HepG2 (cell line): ENCODE results near the gene STPG4. TPM values are rescaled to one million over a fixed set of nuclear protein-coding genes. Genes with fewer than 3 reads are reported as not detected.

ENCODE experiments used
- ATAC-seq: fragments of 200-7000 bp; cut with Tn5 transposase; 3 replicates; pipeline ENCODE4 v1.9.1; 2020; ENCODE audit warnings: mild to moderate bottlenecking, moderate library complexity
- BruUV-seq: library from RNA; stranded (reverse); fragments of 400-500 nt; replicated peaks from 2 replicates; lab custom pipeline; 2021; lab: Mats Ljungman, UMichigan
- CTCF ChIA-PET: fragments of 300-600 bp; formaldehyde crosslinking; extraction: SDS; loops from one replicate; lab custom pipeline; 2021; ENCODE audit warnings: low total read pairs, inconsistent platforms, low intra/inter-chr PET ratio; lab: Yijun Ruan, JAX
- POLR2A ChIA-PET: fragments of 350-600 bp; sonication (Branson Sonifier 250); formaldehyde crosslinking; loops from one replicate; lab custom pipeline; 2020; ENCODE audit warnings: antibody characterized with exemption, inconsistent platforms; lab: Yijun Ruan, JAX
- DNase-seq: peaks from one replicate; pipeline ENCODE4 v3.0.0-alpha.2; 2015; ENCODE audit warnings: low spot score
- FAIRE-seq: peaks from 3 replicates; lab custom pipeline; 2011; peaks lifted over from hg19 to GRCh38; lab: Jason Lieb, UNC
- H2AFZ ChIP-seq: one replicate; pipeline ENCODE4 v1.6.1; 2011; ENCODE audit warnings: low read length, inconsistent platforms
- H3K27ac ChIP-seq: fragments of 300-600 bp; 3 replicates; pipeline ENCODE4 v1.8.0; 2011; ENCODE audit warnings: mixed run types, mild to moderate bottlenecking, mixed read lengths, low read length, inconsistent platforms; ENCODE audit not compliant: insufficient read depth; ENCODE audit errors: extremely low read length
- H3K27me3 ChIP-seq, 2 experiments: fragments of 200-600 bp in 1 of 2; 2 replicates in 1 of 2; 3 replicates in 1 of 2; pipeline versions ENCODE4 v1.6.0 to v1.8.0; 2011; ENCODE audit warnings: low read length in 2 of 2, mild to moderate bottlenecking in 2 of 2, moderate library complexity in 2 of 2, inconsistent platforms in 1 of 2; ENCODE audit not compliant: insufficient read depth in 2 of 2, control insufficient read depth in 1 of 2
- H3K36me3 ChIP-seq, 2 experiments: fragments of 200-600 bp in 1 of 2; replicated peaks in 1 of 2; 2 replicates in 1 of 2; 3 replicates in 1 of 2; pipeline versions ENCODE4 v1.5.1 to v1.8.0; 2011; ENCODE audit warnings: low read length in 2 of 2, inconsistent platforms in 1 of 2; ENCODE audit not compliant: insufficient read depth in 2 of 2, control insufficient read depth in 1 of 2
- H3K4me1 ChIP-seq: 2 replicates; pipeline ENCODE4 v1.5.1; 2012; ENCODE audit warnings: low read length, inconsistent platforms; ENCODE audit not compliant: insufficient read depth
- H3K4me2 ChIP-seq: 2 replicates; pipeline ENCODE4 v1.6.0; 2011; ENCODE audit warnings: low read depth, low read length, inconsistent platforms
- H3K4me3 ChIP-seq, 3 experiments: fragments of 200-600 bp in 1 of 3; sonication (generic), shearing (Covaris generic) in 1 of 3; replicated peaks in 1 of 3; 2 replicates each; pipeline ENCODE4 v1.5.1; 2011 to 2016; ENCODE audit warnings: low read length in 3 of 3, inconsistent platforms in 2 of 3, low read depth in 2 of 3, mild to moderate bottlenecking in 2 of 3, control low read depth in 1 of 3, mixed read lengths in 1 of 3; ENCODE audit not compliant: insufficient read depth in 1 of 3
- H3K79me2 ChIP-seq: one replicate; pipeline ENCODE4 v1.6.1; 2011; ENCODE audit warnings: low read length, inconsistent platforms; ENCODE audit not compliant: insufficient read depth
- H3K9ac ChIP-seq: 2 replicates; pipeline ENCODE4 v1.6.0; 2011; ENCODE audit warnings: mild to moderate bottlenecking, low read depth, low read length, inconsistent platforms; ENCODE audit not compliant: insufficient read depth
- H3K9me3 ChIP-seq: 2 replicates; pipeline ENCODE4 v1.5.1; 2012; ENCODE audit warnings: mild to moderate bottlenecking, low read length
- H4K20me1 ChIP-seq: 2 replicates; pipeline ENCODE4 v1.6.0; 2011; ENCODE audit warnings: inconsistent platforms, mild to moderate bottlenecking, low read length, moderate library complexity; ENCODE audit not compliant: insufficient read depth
- CBFB ChIP-seq: sonication (generic); formaldehyde crosslinking; IDR thresholded peaks from 2 replicates; pipeline ENCODE4 v1.4.0; 2020; ENCODE audit warnings: missing genetic modification reagents
- CCAR2 ChIP-seq: fragments of 200-400 bp; formaldehyde crosslinking; optimal IDR thresholded peaks from 2 replicates; pipeline ENCODE3; 2018; ENCODE audit warnings: low read depth, mild to moderate bottlenecking, low read length, moderate library complexity
- E2F5 ChIP-seq: sonication (generic); formaldehyde crosslinking; conservative IDR thresholded peaks from 2 replicates; pipeline ENCODE4 v1.4.0; 2020; ENCODE audit warnings: missing genetic modification reagents
- HDAC1 ChIP-seq: sonication (generic); formaldehyde crosslinking; IDR thresholded peaks from 2 replicates; pipeline ENCODE4 v1.5.1; 2020; ENCODE audit warnings: mild to moderate bottlenecking, missing genetic modification reagents
- HNRNPL ChIP-seq: fragments of 200-400 bp; formaldehyde crosslinking; IDR thresholded peaks from 2 replicates; pipeline ENCODE4 v1.6.1; 2017; ENCODE audit warnings: mild to moderate bottlenecking, low read depth, low read length
- KDM4B ChIP-seq: sonication (generic); formaldehyde crosslinking; IDR thresholded peaks from 2 replicates; pipeline ENCODE4 v1.4.0; 2020; ENCODE audit warnings: missing genetic modification reagents
- MAZ ChIP-seq, 2 experiments: sonication (generic) in 1 of 2; formaldehyde crosslinking in 1 of 2; IDR thresholded peaks; 2 replicates each; pipeline versions ENCODE4 v1.5.0 to v1.6.1; 2012 to 2020; ENCODE audit warnings: low read depth in 2 of 2, mild to moderate bottlenecking in 2 of 2, borderline replicate concordance in 1 of 2, improper control_type of control experiment in 1 of 2, low read length in 1 of 2, missing genetic modification reagents in 1 of 2, moderate library complexity in 1 of 2
- MXD1 ChIP-seq: sonication (generic); formaldehyde crosslinking; IDR thresholded peaks from 2 replicates; pipeline ENCODE4 v1.4.0; 2020; ENCODE audit warnings: mild to moderate bottlenecking, missing genetic modification reagents
- NFE2 ChIP-seq: sonication (generic); formaldehyde crosslinking; IDR thresholded peaks from 2 replicates; pipeline ENCODE4 v1.4.0; 2020; ENCODE audit warnings: missing genetic modification reagents
- SNAPC2 ChIP-seq: sonication (generic); formaldehyde crosslinking; IDR thresholded peaks from 2 replicates; pipeline ENCODE4 v1.8.1; 2022; ENCODE audit warnings: mild to moderate bottlenecking, missing genetic modification reagents
- SSRP1 ChIP-seq: IDR thresholded peaks from 2 replicates; pipeline ENCODE4 v1.6.1; 2016; ENCODE audit warnings: control low read depth
- TFAP4 ChIP-seq: sonication (generic); IDR thresholded peaks from 2 replicates; pipeline ENCODE4 v1.6.1; 2016; ENCODE audit warnings: low read depth, borderline replicate concordance
- ZBTB7B ChIP-seq: sonication (generic); formaldehyde crosslinking; IDR thresholded peaks from 2 replicates; pipeline ENCODE4 v1.4.0; 2020; ENCODE audit warnings: missing genetic modification reagents
- ZNF180 ChIP-seq: sonication (generic); formaldehyde crosslinking; IDR thresholded peaks from 2 replicates; pipeline ENCODE4 v1.4.0; 2020; ENCODE audit warnings: low read depth, missing genetic modification reagents, borderline replicate concordance
- ZNF263 ChIP-seq: sonication (generic); formaldehyde crosslinking; IDR thresholded peaks from 2 replicates; pipeline ENCODE4 v1.4.0; 2020; ENCODE audit warnings: missing genetic modification reagents
- ZNF292 ChIP-seq: sonication (generic); formaldehyde crosslinking; IDR thresholded peaks from 2 replicates; pipeline ENCODE4 v1.8.1; 2022; ENCODE audit warnings: mild to moderate bottlenecking, low read depth, missing genetic modification reagents, borderline replicate concordance
- ZNF567 ChIP-seq: sonication (generic); formaldehyde crosslinking; IDR thresholded peaks from 2 replicates; pipeline ENCODE4 v1.8.1; 2023; ENCODE audit warnings: mild to moderate bottlenecking, missing genetic modification reagents, borderline replicate concordance
- ZNF605 ChIP-seq: sonication (generic); formaldehyde crosslinking; IDR thresholded peaks from 2 replicates; pipeline ENCODE4 v1.8.0; 2022; ENCODE audit warnings: mild to moderate bottlenecking, missing genetic modification reagents
- ZNF652 ChIP-seq: IDR thresholded peaks from 2 replicates; pipeline ENCODE4 v1.6.1; 2016; ENCODE audit warnings: low read depth, borderline replicate concordance
- ZNF660 ChIP-seq: sonication (generic); formaldehyde crosslinking; IDR thresholded peaks from 2 replicates; pipeline ENCODE4 v1.5.1; 2020; ENCODE audit warnings: mild to moderate bottlenecking, low read depth, missing genetic modification reagents, borderline replicate concordance
- ZSCAN20 ChIP-seq: sonication (generic); formaldehyde crosslinking; IDR thresholded peaks from 2 replicates; pipeline ENCODE4 v1.4.0; 2020; ENCODE audit warnings: missing genetic modification reagents, mild to moderate bottlenecking, borderline replicate concordance
- WGBS: methylation state at CpG from one replicate; pipeline ENCODE4 v1.1.6; 2017; ENCODE audit warnings: low lambda C conversion rate; 5-methylcytosine and 5-hydroxymethylcytosine counted together
- in situ Hi-C: cut with HindIII; loops from 2 replicates; pipeline ENCODE4 v1.10.0; 2017; ENCODE audit warnings: low pct_unique_long_range_greater_than_20kb; ENCODE audit not compliant: extremely low pct_ligation_motif_present
- intact Hi-C: fragments of 100-400 bp; cut with micrococcal nuclease; formaldehyde crosslinking; loops from one replicate; pipeline ENCODE4 v1.10.0; 2022; ENCODE audit not compliant: unreplicated experiment
- polyA plus RNA-seq, 8 experiments: library from polyadenylated mRNA; depleted of rRNA in 3 of 8; stranded (reverse) in 7 of 8; unstranded in 1 of 8; fragments of >200 nt; fragmentation: Illumina TruSeq in 4 of 8; extraction: Trizol in 4 of 8; gene quantifications; 2 replicates each; pipeline versions ENCODE4 v1.2.1 to v1.2.3, GENCODE V29; 2011 to 2016; ENCODE audit warnings: low read depth in 4 of 8, missing spikeins in 1 of 8, mixed read lengths in 1 of 8; ENCODE audit not compliant: insufficient read depth in 1 of 8
- total RNA-seq, 5 experiments: library from RNA; depleted of rRNA; stranded (reverse); fragments of >200 nt; fragmentation: Illumina TruSeq; extraction: Trizol; gene quantifications; 2 replicates each; pipeline ENCODE4 v1.2.3, GENCODE V29; 2016; ENCODE audit warnings: low read depth in 1 of 5

The STPG4 gene
- total and polyA plus RNA-seq, 2 of the 13 experiments (the other 11 are each of a cell fraction or from before 2014, with no cell fraction given) = 0.11 to 0.15 TPM

- TF ChIP-seq TFAP4 (peak; percentile 30; the same call in 1 of the 2 replicates), CCAR2 (no peak), SSRP1 (CRISPR knock-in tag) (peak; percentile 93; the same call in 1 of the 2 replicates), HDAC1 (CRISPR knock-in tag) (peak; percentile 78), ZNF263 (CRISPR knock-in tag) (peak; percentile 77), HNRNPL (0 out of 2 replicates have a peak, but pooled peaks have one; percentile 67), MXD1 (CRISPR knock-in tag) (peak; percentile 59), ZNF292 (peak; percentile 70; the same call in 1 of the 2 replicates)
- TF ChIP-seq, all 625 proteins: peak for 152
Observed at GRCh38 chr2:47070155-47070919, 84.8 kb downstream of the STPG4 start (continued).

GRCh38 chr2:47069628-47070154 is 85.4 kb downstream of the STPG4 start:
- in situ Hi-C loops = loop anchor here (5.0 kb wide), 1 partner anchor 32 kb away; no protein-coding TSS in a partner anchor
- no peak overlapping the region for H2AFZ ChIP-seq
- no peaks in the 10 kb centered on the region for H3K9me3 ChIP-seq
- BruUV-seq = no TSS peak
- no peaks in the 10 kb centered on the region for H4K20me1 ChIP-seq
- no peaks in the 10 kb centered on the region for H3K79me2 ChIP-seq
- ATAC-seq (peak; percentile 40), FAIRE-seq (peak; percentile 32), DNase-seq (peak; percentile 84)
- CTCF ChIA-PET = no interaction called here
- peak overlapping the region; percentile 93 for H3K27ac ChIP-seq
- POLR2A ChIA-PET = interaction anchor here (0.7 to 8.1 kb wide), 15 partner anchors 9 to 241 kb away, joined by 3 to 134 read pairs (median 4); no protein-coding TSS in a partner anchor
- no peaks in the 10 kb centered on the region for H3K27me3 ChIP-seq
- peaks cover 86% of the 10 kb centered on the region for H3K4me1 ChIP-seq
- H3K9ac ChIP-seq = peak overlapping the region; percentile 72
- WGBS = 33% methylated on average over 6 of the region's 6 CpGs
- peak overlapping the region; percentile 59 for H3K4me2 ChIP-seq
- H3K36me3 ChIP-seq = peaks cover 0 to 2% of the 10 kb centered on the region in 2 experiments; a peak in 2 of 5 replicates
- peak overlapping the region in 1 of 3 experiments; percentile 37; a peak in 2 of 6 replicates for H3K4me3 ChIP-seq
- intact Hi-C loops = loop anchor here (2.0 kb wide), 1 partner anchor 103 kb away; no protein-coding TSS in a partner anchor
- TF ChIP-seq ZBTB7B (CRISPR knock-in tag) (no peak; the same call in 1 of the 2 replicates), E2F5 (CRISPR knock-in tag) (no peak), ZNF180 (CRISPR knock-in tag) (no peak), SNAPC2 (no peak), KDM4B (CRISPR knock-in tag) (peak; percentile 48; the same call in 1 of the 2 replicates), ZNF660 (CRISPR knock-in tag) (no peak), ZNF567 (no peak), ZSCAN20 (CRISPR knock-in tag) (no peak), ZNF652 (CRISPR knock-in tag) (no peak), MAZ (IDR thresholded peaks at IDR 0.05; ENCODE audit: borderline replicate concordance, low read depth, low read length) (0 out of 2 replicates have a peak, but pooled peaks have one; percentile 15), MAZ (CRISPR knock-in tag; IDR thresholded peaks at IDR 0.05; ENCODE audit: low read depth) (no peak), ZNF605 (CRISPR knock-in tag) (no peak), CBFB (CRISPR knock-in tag) (no peak), NFE2 (CRISPR knock-in tag) (no peak)
